SIG-M5 treated with dmso at 0.1 percent for 504 hours (cell line): ENCODE results near the gene PLOD3.

ENCODE experiments used
- DNase-seq: peaks from one replicate; lab custom pipeline; 2025; ENCODE audit not compliant: unreplicated experiment; lab: John Stamatoyannopoulos, UW

Gene PLOD3

GRCh38 chr7:101166909-101167644 lies 50.3 kb downstream of the PLOD3 start:
- DNase-seq: no peak

DNA sequence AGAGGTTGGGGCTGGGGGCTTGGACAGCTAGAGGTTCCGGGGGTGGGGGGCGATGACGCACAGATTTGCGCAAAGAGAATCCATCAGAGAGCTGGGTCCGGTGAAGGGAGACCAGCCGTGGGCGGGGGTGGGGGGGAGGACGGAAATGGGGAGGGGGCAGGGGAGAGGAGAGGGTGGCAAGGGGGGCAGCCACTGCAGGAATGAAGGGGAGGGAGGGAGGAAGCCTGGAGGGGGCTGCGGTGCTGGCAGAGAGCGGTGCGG lies 50.8 kb downstream of the PLOD3 start:
- no peak for DNase-seq

GRCh38 chr7:101165958-101166647 lies 51.3 kb downstream of the PLOD3 start:
- no peak for DNase-seq

- peak; percentile 94 for DNase-seq
These were observed 52.1 kb downstream of the PLOD3 start, which contains the start of gene VGF for GRCh38 chr7:101165075-101165957. TSS of gene VGF (minus strand) at chr7:101165569. CDS start at chr7:101164843, 726 bp downstream.

GRCh38 chr7:101164071-101164840 lies 53.1 kb downstream of the PLOD3 start:
- peak; percentile 41 for DNase-seq

DNA sequence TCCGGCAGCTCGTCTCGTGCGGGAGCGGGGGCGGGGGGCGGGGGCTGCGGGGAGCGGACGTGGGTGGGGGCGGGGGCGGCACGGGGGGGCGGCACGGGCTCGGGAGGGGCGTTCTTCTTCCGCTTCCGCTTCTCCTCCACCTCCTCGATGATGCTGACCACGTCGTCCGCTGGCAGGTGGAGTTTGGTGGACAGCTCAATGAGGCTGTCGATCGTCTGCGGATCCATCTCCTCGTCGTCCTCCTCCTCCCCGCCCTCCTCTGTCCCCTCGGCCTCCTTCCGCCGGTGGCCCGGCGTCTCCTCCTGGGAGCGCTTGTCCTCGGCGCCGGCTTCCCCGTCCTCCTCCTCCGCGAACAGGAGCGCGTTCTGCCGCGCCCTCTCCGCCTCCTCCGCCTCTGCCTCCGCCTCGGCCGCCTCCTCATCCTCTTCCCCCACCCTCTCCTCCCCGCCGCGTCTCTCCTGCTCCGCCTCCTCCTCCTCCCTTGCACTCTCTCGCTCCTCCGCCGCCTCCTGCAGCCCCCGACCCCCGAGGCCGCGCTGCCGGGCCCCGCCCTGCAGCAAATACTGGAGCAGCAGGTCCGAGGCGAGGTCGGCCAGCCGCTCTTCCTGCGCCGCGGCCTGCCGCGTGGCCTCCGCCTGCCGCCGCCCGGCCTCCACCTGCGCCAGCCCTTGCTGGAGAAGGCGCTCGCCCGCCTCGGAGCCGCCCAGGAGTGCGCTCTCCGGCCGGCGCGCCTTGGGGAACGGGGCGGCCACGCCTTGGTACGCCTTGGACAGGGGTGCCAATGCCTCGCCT lies 53.9 kb downstream of the PLOD3 start:
- peak; percentile 50 for DNase-seq

DNA sequence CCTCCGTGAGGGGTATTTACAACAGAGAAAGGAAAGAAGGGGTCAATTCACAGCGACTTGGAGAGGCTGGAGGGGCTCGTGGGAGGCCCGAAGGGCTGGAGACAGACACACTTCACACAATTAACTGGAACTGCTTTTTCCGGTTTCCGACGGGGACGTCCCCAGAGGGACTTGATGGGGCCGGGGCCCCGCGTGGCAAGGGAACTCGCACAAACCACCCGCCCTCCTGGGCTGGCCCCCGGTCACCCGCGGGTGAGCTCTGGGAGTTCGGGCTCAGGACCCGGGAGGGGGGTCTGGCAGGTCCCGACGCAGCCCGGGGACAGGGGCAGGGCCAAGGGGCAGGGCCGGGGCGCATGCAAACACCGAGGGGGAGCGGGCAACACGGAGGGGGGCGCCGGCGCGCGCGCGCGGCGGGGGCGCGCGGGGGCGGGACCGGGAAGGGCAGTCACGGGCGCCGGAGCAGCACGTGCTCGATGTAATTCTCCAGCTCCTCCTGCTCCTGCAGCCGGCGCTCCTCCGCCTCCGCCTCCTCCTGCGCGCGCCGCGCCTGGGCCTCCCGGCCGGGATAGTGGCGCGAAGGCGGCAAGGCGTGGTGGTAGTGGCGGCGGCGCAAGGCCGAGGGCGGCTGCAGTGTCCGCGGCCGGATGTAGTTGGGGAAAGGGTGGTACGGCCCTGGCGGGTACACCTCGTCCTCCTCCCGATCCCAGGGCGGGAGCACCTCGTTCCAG lies 54.7 kb downstream of the PLOD3 start:
- peak; percentile 50 for DNase-seq

GRCh38 chr7:101161692-101162471 lies 55.5 kb downstream of the PLOD3 start:
- no peak for DNase-seq

GRCh38 chr7:101160910-101161309 lies 56.5 kb downstream of the PLOD3 start:
- DNase-seq: no peak

GRCh38 chr7:101159696-101160674 lies 57.4 kb downstream of the PLOD3 start:
- no peak for DNase-seq

GRCh38 chr7:101156866-101157589 lies 60.4 kb downstream of the PLOD3 start:
- DNase-seq: no peak

- no peak for DNase-seq
These were observed 61.1 kb downstream of the PLOD3 start for GRCh38 chr7:101156277-101156676.
